ENCODE measurements around the gene GRK1.

- TF ChIP-seq CTCF (IDR thresholded peaks at IDR 0.05 in 8 of 11, conservative IDR thresholded peaks at IDR 0.05 in 3 of 11) (no peak), POLR2A (IDR thresholded peaks at IDR 0.05) (no peak)
Observed at GRCh38 chr13:113667771-113668490, 912 bp downstream of the GRK1 start.
